Osteocyte (in vitro differentiated cells): ENCODE data around the gene XCL2. TPM values are rescaled to one million over a fixed set of nuclear protein-coding genes. Genes with fewer than 3 reads are reported as not detected.

Experiments used
- DNase-seq: peaks from one replicate; pipeline ENCODE4 v3.0.0; 2021; ENCODE audit warnings: mixed read lengths; ENCODE audit not compliant: unreplicated experiment; ENCODE audit errors: extremely low spot score
- H3K27ac Mint-ChIP-seq: one replicate; pipeline ENCODE4 v1.8.0; 2021; ENCODE audit warnings: mild to moderate bottlenecking, mixed read lengths; ENCODE audit not compliant: unreplicated experiment
- H3K27me3 Mint-ChIP-seq: one replicate; pipeline ENCODE4 v1.8.0; 2021; ENCODE audit warnings: mixed read lengths; ENCODE audit not compliant: unreplicated experiment
- H3K36me3 Mint-ChIP-seq: one replicate; pipeline ENCODE4 v1.8.0; 2021; ENCODE audit warnings: mixed read lengths; ENCODE audit not compliant: unreplicated experiment
- H3K4me1 Mint-ChIP-seq: one replicate; pipeline ENCODE4 v1.8.0; 2021; ENCODE audit warnings: mixed read lengths; ENCODE audit not compliant: unreplicated experiment
- H3K4me3 Mint-ChIP-seq: one replicate; pipeline ENCODE4 v1.8.0; 2021; ENCODE audit warnings: mild to moderate bottlenecking, moderate library complexity, mixed read lengths; ENCODE audit not compliant: unreplicated experiment
- H3K9me3 Mint-ChIP-seq: one replicate; pipeline ENCODE4 v1.8.0; 2021; ENCODE audit warnings: mixed read lengths; ENCODE audit not compliant: unreplicated experiment
- total RNA-seq: library from RNA; stranded (reverse); gene quantifications from 2 replicates; pipeline ENCODE4 v1.2.1, GENCODE V29; 2021
- TF ChIP-seq, protein P1 (sequence below): fragments of 200-600 bp; sonication (generic); IDR thresholded peaks from 2 replicates; pipeline ENCODE4 v1.5.0; 2021; ENCODE audit warnings: antibody characterized with exemption, mild to moderate bottlenecking, moderate library complexity

The XCL2 gene
- total RNA-seq, 1 donor from 2014 or later, result not detected

DNA sequence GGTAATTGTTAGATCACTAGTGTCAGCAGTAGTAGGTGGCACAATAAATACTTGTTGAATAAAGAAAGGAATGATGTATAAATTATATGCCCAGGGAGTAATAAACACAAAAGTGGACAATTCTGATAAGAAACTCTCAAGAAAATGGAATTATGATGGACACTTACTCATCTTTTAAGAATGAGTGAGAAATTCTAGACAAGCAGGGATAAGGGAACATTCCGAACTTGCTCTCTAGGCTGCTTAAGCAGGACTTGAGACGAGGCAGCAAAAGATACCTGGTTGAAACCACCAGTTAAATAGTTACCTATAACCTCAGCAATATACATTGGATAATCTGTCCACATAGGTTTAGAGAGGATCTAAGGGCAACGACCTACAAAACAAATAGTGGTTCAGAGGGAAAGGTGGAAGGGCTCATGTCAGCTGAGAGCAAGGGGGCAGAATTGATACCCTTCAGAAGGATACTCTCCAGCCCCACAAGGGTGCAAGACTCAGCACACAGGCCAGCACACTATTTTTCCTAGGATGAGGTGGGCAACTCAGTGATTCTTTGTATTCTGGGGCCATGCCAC lies 46.3 kb downstream of the XCL2 start:
- H3K4me1 Mint-ChIP-seq, result peaks cover 35% of the 10 kb centered on the region
- no peaks in the 10 kb centered on the region for H3K36me3 Mint-ChIP-seq
- TF ChIP-seq, protein P1, sequence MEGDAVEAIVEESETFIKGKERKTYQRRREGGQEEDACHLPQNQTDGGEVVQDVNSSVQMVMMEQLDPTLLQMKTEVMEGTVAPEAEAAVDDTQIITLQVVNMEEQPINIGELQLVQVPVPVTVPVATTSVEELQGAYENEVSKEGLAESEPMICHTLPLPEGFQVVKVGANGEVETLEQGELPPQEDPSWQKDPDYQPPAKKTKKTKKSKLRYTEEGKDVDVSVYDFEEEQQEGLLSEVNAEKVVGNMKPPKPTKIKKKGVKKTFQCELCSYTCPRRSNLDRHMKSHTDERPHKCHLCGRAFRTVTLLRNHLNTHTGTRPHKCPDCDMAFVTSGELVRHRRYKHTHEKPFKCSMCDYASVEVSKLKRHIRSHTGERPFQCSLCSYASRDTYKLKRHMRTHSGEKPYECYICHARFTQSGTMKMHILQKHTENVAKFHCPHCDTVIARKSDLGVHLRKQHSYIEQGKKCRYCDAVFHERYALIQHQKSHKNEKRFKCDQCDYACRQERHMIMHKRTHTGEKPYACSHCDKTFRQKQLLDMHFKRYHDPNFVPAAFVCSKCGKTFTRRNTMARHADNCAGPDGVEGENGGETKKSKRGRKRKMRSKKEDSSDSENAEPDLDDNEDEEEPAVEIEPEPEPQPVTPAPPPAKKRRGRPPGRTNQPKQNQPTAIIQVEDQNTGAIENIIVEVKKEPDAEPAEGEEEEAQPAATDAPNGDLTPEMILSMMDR, result no peak
- no peak overlapping the region for H3K27ac Mint-ChIP-seq
- H3K9me3 Mint-ChIP-seq, result no peaks in the 10 kb centered on the region
- DNase-seq, result no peak
- no peak overlapping the region for H3K4me3 Mint-ChIP-seq
- H3K27me3 Mint-ChIP-seq, result peaks cover 15% of the 10 kb centered on the region

DNA sequence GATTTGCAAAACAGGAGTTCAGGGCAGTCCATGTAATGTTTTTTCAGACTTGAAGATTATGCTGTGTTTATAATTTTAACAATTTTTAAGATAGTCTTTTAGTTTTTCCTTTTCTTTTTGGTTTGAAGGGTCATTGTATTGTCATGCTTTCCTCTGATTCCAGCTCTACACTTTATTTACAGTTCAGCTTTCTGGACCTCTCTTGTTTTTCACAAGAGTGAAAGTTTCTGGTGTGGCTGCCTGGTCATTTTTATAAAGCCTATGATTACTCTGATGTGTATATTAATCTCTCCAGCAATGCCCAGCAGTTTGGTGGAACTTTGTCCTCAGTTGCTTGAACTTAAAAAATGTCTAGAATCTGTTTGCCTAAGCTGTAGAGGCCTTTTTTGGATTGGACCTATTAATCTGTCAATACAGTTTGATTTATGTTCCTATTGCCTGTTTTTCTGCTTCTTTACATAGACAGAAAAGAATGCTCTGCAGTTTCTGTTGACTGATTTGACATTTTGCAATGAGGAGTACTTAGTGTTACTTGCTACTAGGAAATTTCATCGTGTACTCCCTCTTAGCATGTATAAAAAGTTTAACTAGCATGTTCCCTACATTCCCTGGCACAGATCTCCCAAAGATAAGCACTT lies 52.2 kb downstream of the XCL2 start:
- H3K36me3 Mint-ChIP-seq, result no peaks in the 10 kb centered on the region
- H3K27me3 Mint-ChIP-seq, result peaks cover 16% of the 10 kb centered on the region
- no peaks in the 10 kb centered on the region for H3K9me3 Mint-ChIP-seq
- no peak for DNase-seq
- no peak overlapping the region for H3K27ac Mint-ChIP-seq
- H3K4me3 Mint-ChIP-seq, result no peak overlapping the region
- TF ChIP-seq, protein P1, result no peak
- peaks cover 15% of the 10 kb centered on the region for H3K4me1 Mint-ChIP-seq

Other genes with a start within 250 kb of the XCL2 start
- gene XCL1, start 32.6 kb upstream of the XCL2 start, total RNA-seq, result 0.34 and 0.38 TPM in 2 replicates
- gene DPT, start 185.2 kb upstream of the XCL2 start, total RNA-seq, result 1.1 and 1.4 TPM in 2 replicates